ENCODE data around the gene PADI2. TPM values are rescaled to one million over a fixed set of nuclear protein-coding genes. Genes with fewer than 3 reads are reported as not detected.

PADI2 gene
- total RNA-seq, 2 donors from 2014 or later, result 2.3 to 3.0 TPM

GRCh38 chr1:17143760-17144159, 24.5 kb upstream of the PADI2 start:
- peaks cover 0 to 4% of the 10 kb centered on the region in 2 donors for H3K27me3 ChIP-seq
- DNase-seq (no peak), ATAC-seq (no peak)
- no peak overlapping the region for H3K4me3 ChIP-seq
- no peak overlapping the region for H3K27ac ChIP-seq
- no peaks in the 10 kb centered on the region for H3K9me3 ChIP-seq
- WGBS, 2 donors, result 74 to 77% methylated on average over 3 of the region's 3 CpGs
- no peak for TF ChIP-seq POLR2A (IDR thresholded peaks at IDR 0.05)
- no peak for TF ChIP-seq CTCF (IDR thresholded peaks at IDR 0.05)
- intact Hi-C loops (cut with DNase I), result no loop called here
- no peaks in the 10 kb centered on the region for H3K36me3 ChIP-seq (replicated peaks in 1 of 2; ENCODE audit: insufficient read depth in 1 of 2, low read depth in 2 of 2)
- no peaks in the 10 kb centered on the region for H3K4me1 ChIP-seq

GRCh38 chr1:17141441-17142197, 22.4 kb upstream of the PADI2 start:
- intact Hi-C loops (cut with DNase I), result no loop called here
- WGBS, 2 donors, result 68 to 80% methylated on average over 10 of the region's 10 CpGs
- H3K9me3 ChIP-seq, result no peaks in the 10 kb centered on the region
- no peaks in the 10 kb centered on the region for H3K27me3 ChIP-seq
- H3K4me1 ChIP-seq, result no peaks in the 10 kb centered on the region
- no peak for ATAC-seq
- no peaks in the 10 kb centered on the region for H3K36me3 ChIP-seq (replicated peaks in 1 of 2; ENCODE audit: insufficient read depth in 1 of 2, low read depth in 2 of 2)
- DNase-seq, result peak in 1 of 4 donors; percentile 34
- no peak overlapping the region for H3K4me3 ChIP-seq
- TF ChIP-seq CTCF (IDR thresholded peaks at IDR 0.05) (no peak), POLR2A (IDR thresholded peaks at IDR 0.05) (no peak)
- H3K27ac ChIP-seq, result peak overlapping the region in 1 of 4 donors; percentile 58

- DNase-seq, result no peak
- no peaks in the 10 kb centered on the region for H3K4me1 ChIP-seq
- no peaks in the 10 kb centered on the region for H3K9me3 ChIP-seq
- no peak for TF ChIP-seq CTCF (IDR thresholded peaks at IDR 0.05)
- no peak for TF ChIP-seq POLR2A (IDR thresholded peaks at IDR 0.05)
- no peaks in the 10 kb centered on the region for H3K36me3 ChIP-seq (replicated peaks in 1 of 2; ENCODE audit: insufficient read depth in 1 of 2, low read depth in 2 of 2)
- no peaks in the 10 kb centered on the region for H3K27me3 ChIP-seq
- WGBS, 2 donors, result 19 to 43% methylated on average over 1 of the region's 1 CpG
- intact Hi-C loops (cut with DNase I), result no loop called here
- H3K27ac ChIP-seq, result no peak overlapping the region
- no peak for ATAC-seq
- H3K4me3 ChIP-seq, result no peak overlapping the region
Measured at GRCh38 chr1:17140279-17140678, 21.0 kb upstream of the PADI2 start.

GRCh38 chr1:17139637-17140036, 20.4 kb upstream of the PADI2 start:
- DNase-seq (no peak), ATAC-seq (no peak)
- Histone ChIP-seq H3K27me3 (no peaks in the 10 kb centered on the region), H3K4me3 (no peak overlapping the region), H3K36me3 (replicated peaks in 1 of 2; ENCODE audit: insufficient read depth in 1 of 2, low read depth in 2 of 2) (no peaks in the 10 kb centered on the region), H3K4me1 (no peaks in the 10 kb centered on the region), H3K9me3 (no peaks in the 10 kb centered on the region), H3K27ac (no peak overlapping the region)
- intact Hi-C loops (cut with DNase I), result no loop called here
- TF ChIP-seq POLR2A (IDR thresholded peaks at IDR 0.05) (no peak), CTCF (IDR thresholded peaks at IDR 0.05) (no peak)

GRCh38 chr1:17137441-17137840, 18.2 kb upstream of the PADI2 start:
- TF ChIP-seq CTCF (IDR thresholded peaks at IDR 0.05) (no peak), POLR2A (IDR thresholded peaks at IDR 0.05) (no peak)
- H3K27ac ChIP-seq, result no peak overlapping the region
- no peak overlapping the region for H3K4me3 ChIP-seq
- H3K36me3 ChIP-seq (replicated peaks in 1 of 2; ENCODE audit: insufficient read depth in 1 of 2, low read depth in 2 of 2), result no peaks in the 10 kb centered on the region
- DNase-seq, result no peak
- H3K9me3 ChIP-seq, result no peaks in the 10 kb centered on the region
- no peaks in the 10 kb centered on the region for H3K4me1 ChIP-seq
- 45 to 55% methylated on average over 6 of the region's 6 CpGs for WGBS, 2 donors
- no peaks in the 10 kb centered on the region for H3K27me3 ChIP-seq
- intact Hi-C loops (cut with DNase I), result no loop called here
- no peak for ATAC-seq

Data from body of pancreas (tissue), 4 donors.